Fibroblast of mammary gland (primary cell): ENCODE results near the gene CEBPE.

ENCODE experiments used
- DNase-seq: peaks from one replicate; pipeline ENCODE4 v3.0.0-alpha.2; 2010; ENCODE audit warnings: low read depth
- H3K4me3 ChIP-seq: 2 replicates; pipeline ENCODE4 v1.5.1; 2011; ENCODE audit warnings: low read depth, mild to moderate bottlenecking, low read length, moderate library complexity; ENCODE audit not compliant: control insufficient read depth
- TF ChIP-seq, protein P1 (sequence below): conservative IDR thresholded peaks from 2 replicates; pipeline ENCODE4 v1.5.1; 2011; ENCODE audit warnings: low read depth, low read length, inconsistent platforms; ENCODE audit not compliant: control insufficient read depth, insufficient read depth

CEBPE gene

DNA sequence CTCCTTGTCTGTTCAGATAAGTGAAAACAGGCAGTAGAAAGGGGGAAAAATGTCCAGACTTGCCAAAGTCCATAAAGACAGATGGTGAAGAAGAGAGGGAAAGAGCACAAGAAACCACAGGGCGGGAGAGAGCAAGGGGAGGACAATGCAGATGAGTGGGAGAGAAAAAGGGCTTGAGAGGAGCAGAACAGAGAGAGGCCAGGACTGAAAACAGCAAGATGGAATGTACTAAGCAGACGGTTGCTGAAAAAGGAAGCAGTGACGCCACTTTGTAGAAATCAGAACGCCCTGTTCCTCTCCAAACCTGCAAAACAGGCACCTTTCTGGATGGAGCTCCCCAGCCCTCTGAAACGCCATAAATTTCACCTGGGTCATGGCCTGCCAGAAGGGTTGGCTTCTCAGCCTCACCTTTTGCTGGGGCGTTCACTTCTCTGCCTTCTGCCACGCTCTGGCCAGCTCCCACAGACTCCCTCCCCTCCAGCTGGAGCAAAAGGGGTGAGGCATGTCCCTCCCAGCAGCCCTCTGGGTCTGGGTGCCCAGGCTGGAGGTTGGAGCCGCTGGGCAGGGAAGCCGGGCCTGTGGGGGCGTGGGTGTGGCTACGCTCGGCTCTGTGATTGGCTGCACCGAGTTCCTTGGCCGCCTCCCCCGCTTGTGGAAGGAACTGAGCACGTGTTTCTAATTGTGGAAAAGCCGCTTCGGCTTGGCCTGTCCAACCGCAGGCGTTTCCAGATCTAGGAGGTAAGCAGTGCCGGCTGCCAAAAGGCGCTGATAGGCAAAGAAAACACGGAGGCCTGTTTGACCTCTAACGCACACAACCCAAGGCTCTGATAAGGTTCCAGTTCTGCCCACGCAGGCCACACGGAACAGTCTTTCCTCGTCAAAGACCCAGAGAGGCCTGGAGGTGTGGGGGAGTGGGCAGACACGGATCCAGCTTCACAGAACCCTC, 35.1 kb upstream of the CEBPE start:
- DNase-seq = peak; percentile 93
- H3K4me3 ChIP-seq = peak overlapping the region; percentile 38
- TF ChIP-seq, protein P1, sequence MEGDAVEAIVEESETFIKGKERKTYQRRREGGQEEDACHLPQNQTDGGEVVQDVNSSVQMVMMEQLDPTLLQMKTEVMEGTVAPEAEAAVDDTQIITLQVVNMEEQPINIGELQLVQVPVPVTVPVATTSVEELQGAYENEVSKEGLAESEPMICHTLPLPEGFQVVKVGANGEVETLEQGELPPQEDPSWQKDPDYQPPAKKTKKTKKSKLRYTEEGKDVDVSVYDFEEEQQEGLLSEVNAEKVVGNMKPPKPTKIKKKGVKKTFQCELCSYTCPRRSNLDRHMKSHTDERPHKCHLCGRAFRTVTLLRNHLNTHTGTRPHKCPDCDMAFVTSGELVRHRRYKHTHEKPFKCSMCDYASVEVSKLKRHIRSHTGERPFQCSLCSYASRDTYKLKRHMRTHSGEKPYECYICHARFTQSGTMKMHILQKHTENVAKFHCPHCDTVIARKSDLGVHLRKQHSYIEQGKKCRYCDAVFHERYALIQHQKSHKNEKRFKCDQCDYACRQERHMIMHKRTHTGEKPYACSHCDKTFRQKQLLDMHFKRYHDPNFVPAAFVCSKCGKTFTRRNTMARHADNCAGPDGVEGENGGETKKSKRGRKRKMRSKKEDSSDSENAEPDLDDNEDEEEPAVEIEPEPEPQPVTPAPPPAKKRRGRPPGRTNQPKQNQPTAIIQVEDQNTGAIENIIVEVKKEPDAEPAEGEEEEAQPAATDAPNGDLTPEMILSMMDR = no peak

DNA sequence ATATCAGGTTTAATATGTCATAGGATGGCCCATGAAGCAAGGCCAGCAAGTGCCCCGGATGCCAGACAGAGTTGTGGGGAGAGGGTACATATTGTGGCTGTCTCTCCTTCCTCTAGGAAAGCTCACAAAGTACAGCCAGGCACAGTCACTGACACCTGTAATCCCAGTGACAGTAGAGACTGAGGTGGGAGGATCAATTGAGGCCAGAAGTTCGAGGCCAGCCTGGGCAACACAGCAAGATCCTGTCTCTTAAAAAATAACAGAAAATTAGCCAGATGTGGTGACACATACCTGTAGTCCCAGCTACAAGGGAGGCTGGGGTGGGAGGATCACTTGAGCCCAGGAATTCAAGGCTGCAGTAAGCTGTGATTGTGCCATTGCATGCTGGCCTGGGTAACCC, 32.3 kb upstream of the CEBPE start:
- TF ChIP-seq, protein P1 = no peak
- H3K4me3 ChIP-seq = no peak overlapping the region
- no peak for DNase-seq

DNA sequence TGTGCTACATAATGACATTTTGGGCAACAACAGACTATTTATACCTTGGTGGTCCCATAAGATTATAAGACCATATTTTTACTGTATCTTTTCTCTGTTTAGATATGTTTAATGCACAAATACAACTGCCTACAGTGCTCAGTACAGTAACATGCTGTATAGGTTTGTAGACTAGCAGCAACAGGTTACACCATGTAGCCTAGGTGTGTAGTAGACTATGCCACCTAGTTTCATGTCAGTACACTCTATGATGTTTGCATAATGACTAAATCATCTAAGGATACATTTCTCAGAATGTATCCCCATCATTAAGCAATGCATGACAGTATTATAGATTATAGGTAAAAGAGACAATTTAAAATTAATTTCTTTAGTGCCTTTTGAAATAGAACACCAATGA, 30.7 kb upstream of the CEBPE start:
- TF ChIP-seq, protein P1 = no peak
- no peak overlapping the region for H3K4me3 ChIP-seq

DNA sequence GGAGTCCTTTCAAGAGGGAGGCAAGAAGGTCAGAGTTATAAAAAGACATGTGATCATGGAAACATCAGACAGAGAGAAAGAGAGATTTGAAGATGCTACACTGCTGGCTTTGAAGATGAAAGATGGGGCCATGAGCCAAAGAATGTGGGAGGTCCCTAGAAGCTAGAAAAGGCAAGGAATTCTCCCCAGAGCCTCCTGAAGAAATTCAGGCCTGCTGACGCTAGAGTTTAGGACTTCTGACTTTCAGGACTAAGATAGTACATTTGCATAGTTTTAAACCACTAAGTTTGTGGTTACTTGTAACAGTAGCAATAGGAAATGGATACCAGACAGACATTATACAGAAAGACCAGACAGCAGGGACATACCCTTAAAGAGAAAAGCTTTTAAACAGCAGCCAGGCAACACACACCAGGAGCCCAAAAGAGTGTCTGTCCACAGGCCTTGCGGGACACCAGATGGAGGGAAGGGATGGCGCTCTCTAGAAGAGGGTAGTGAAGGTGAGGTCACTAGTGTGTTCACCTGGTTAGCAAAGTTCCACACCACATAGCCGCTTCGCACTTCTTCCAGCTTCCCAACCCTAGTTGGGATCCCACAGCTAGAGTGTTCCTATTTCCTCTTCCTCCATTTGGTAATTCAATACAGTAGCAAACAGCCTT, 29.7 kb upstream of the CEBPE start:
- H3K4me3 ChIP-seq = no peak overlapping the region
- DNase-seq = peak; percentile 60
- TF ChIP-seq, protein P1 = no peak

More for the DNA sequence above, 30.7 kb upstream of the CEBPE start:
- no peak for DNase-seq

DNA sequence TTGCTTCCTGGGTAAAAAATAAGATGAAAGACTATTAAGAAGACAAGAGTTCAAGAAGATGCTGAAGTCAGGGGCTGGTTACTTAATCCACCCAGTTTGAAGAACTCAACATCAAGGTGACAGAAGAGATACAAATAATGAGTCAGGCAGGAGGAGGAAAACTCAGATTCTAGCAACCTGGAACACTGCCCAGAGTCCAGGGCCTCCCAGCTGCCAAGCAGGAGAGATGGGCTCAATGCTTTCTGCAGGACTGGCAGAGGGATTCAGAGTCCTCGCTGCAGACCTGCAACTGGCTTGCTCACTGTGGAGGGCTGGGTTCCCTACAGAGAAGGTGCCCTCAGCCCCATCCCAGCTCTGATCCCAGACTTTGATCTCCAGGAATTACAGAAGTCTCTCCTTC, 28.6 kb upstream of the CEBPE start:
- TF ChIP-seq, protein P1 = no peak
- no peak overlapping the region for H3K4me3 ChIP-seq
- DNase-seq = peak; percentile 70

DNA sequence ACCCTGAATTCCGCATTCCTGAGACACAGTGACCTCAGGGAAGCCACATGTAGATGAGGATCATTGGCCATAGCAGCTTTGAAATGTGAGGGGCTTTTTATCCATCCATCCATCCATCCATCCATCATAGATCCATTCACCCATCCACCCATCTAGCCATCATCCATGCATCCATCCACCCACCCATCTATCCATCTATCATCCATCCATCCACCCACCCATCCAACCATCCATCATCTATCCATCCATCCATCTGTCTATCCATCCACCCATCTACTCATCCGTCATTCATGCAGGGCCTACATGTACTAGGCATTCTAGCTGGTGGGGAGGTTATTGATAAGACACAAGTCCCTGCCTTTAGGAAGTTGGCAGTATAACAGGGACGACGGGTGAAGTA, 27.9 kb upstream of the CEBPE start:
- TF ChIP-seq, protein P1 = no peak
- H3K4me3 ChIP-seq = no peak overlapping the region

More for the DNA sequence above, 27.9 kb upstream of the CEBPE start:
- DNase-seq = no peak
